ENCODE data around the gene LCE3E.
"Not testable (repeated sequence)": the region's sequence is repeated elsewhere in the genome, so short reads cannot be mapped to it uniquely, and the experiment has no call there.

Gene LCE3E

GRCh38 chr1:152566681-152567080, at the start of gene LCE3E:
LCE3E (minus strand) TSS chr1:152566780; CDS start chr1:152566208, 572 bp downstream.
- H3K4me1 ChIP-seq (ENCODE audit: insufficient read depth, low read length), result no peaks in the 10 kb centered on the region
- H3K36me3 ChIP-seq (ENCODE audit: insufficient read depth, low read length), result no peaks in the 10 kb centered on the region
- H2AFZ ChIP-seq (ENCODE audit: low read depth, low read length), result no peak within 1 kb of the TSS
- H3K4me3 ChIP-seq (ENCODE audit: low read length), result no peak within 1 kb of the TSS
- H3K9me3 ChIP-seq (ENCODE audit: low read length), result no peaks in the 10 kb centered on the region
- no peaks in the 10 kb centered on the region for H3K27me3 ChIP-seq (ENCODE audit: insufficient read depth, low read length)

- Histone ChIP-seq H3K4me3 (ENCODE audit: low read length) (no peak within 1 kb of the TSS), H3K4me1 (ENCODE audit: insufficient read depth, low read length) (no peaks in the 10 kb centered on the region), H3K36me3 (ENCODE audit: insufficient read depth, low read length) (no peaks in the 10 kb centered on the region), H3K9me3 (ENCODE audit: low read length) (no peaks in the 10 kb centered on the region), H3K27me3 (ENCODE audit: insufficient read depth, low read length) (no peaks in the 10 kb centered on the region), H2AFZ (ENCODE audit: low read depth, low read length) (no peak within 1 kb of the TSS)
These were observed 46.9 kb upstream of the LCE3E start, which contains the start of gene LCE3B for GRCh38 chr1:152613511-152613910. LCE3B (plus strand) TSS chr1:152613811; CDS start chr1:152613811, 0 bp downstream.

GRCh38 chr1:152599934-152600333, 33.4 kb upstream of the LCE3E start, which contains the start of gene LCE3C:
LCE3C (plus strand) TSS chr1:152600234; CDS start chr1:152600732, 498 bp downstream.
- Histone ChIP-seq H3K36me3 (ENCODE audit: insufficient read depth, low read length) (no peaks in the 10 kb centered on the region), H2AFZ (ENCODE audit: low read depth, low read length) (no peak within 1 kb of the TSS), H3K4me1 (ENCODE audit: insufficient read depth, low read length) (no peaks in the 10 kb centered on the region), H3K9me3 (ENCODE audit: low read length) (no peaks in the 10 kb centered on the region), H3K4me3 (ENCODE audit: low read length) (no peak within 1 kb of the TSS), H3K27me3 (ENCODE audit: insufficient read depth, low read length) (no peaks in the 10 kb centered on the region)

- Histone ChIP-seq H3K9me3 (ENCODE audit: low read length) (no peaks in the 10 kb centered on the region), H3K4me1 (ENCODE audit: insufficient read depth, low read length) (no peaks in the 10 kb centered on the region), H3K27me3 (ENCODE audit: insufficient read depth, low read length) (no peaks in the 10 kb centered on the region), H2AFZ (ENCODE audit: low read depth, low read length) (no peak overlapping the region), H3K4me3 (ENCODE audit: low read length) (no peak overlapping the region), H3K36me3 (ENCODE audit: insufficient read depth, low read length) (no peaks in the 10 kb centered on the region)
These were observed 30.4 kb upstream of the LCE3E start for GRCh38 chr1:152596986-152597385.

- no peak overlapping the region for H3K4me3 ChIP-seq (ENCODE audit: low read length)
- no peak overlapping the region for H2AFZ ChIP-seq (ENCODE audit: low read depth, low read length)
- no peaks in the 10 kb centered on the region for H3K27me3 ChIP-seq (ENCODE audit: insufficient read depth, low read length)
- no peaks in the 10 kb centered on the region for H3K9me3 ChIP-seq (ENCODE audit: low read length)
- no peaks in the 10 kb centered on the region for H3K36me3 ChIP-seq (ENCODE audit: insufficient read depth, low read length)
- no peaks in the 10 kb centered on the region for H3K4me1 ChIP-seq (ENCODE audit: insufficient read depth, low read length)
These were observed 19.0 kb upstream of the LCE3E start for GRCh38 chr1:152585586-152585985.

- Histone ChIP-seq H3K36me3 (ENCODE audit: insufficient read depth, low read length) (no peaks in the 10 kb centered on the region), H3K9me3 (ENCODE audit: low read length) (no peaks in the 10 kb centered on the region), H3K27me3 (ENCODE audit: insufficient read depth, low read length) (no peaks in the 10 kb centered on the region), H3K4me3 (ENCODE audit: low read length) (no peak overlapping the region), H3K4me1 (ENCODE audit: insufficient read depth, low read length) (no peaks in the 10 kb centered on the region), H2AFZ (ENCODE audit: low read depth, low read length) (no peak overlapping the region)
These were observed 16.1 kb upstream of the LCE3E start for GRCh38 chr1:152582647-152583046.

- no peak within 1 kb of the TSS for H2AFZ ChIP-seq (ENCODE audit: low read depth, low read length)
- H3K9me3 ChIP-seq (ENCODE audit: low read length), result no peaks in the 10 kb centered on the region
- no peaks in the 10 kb centered on the region for H3K27me3 ChIP-seq (ENCODE audit: insufficient read depth, low read length)
- no peak within 1 kb of the TSS for H3K4me3 ChIP-seq (ENCODE audit: low read length)
- no peaks in the 10 kb centered on the region for H3K36me3 ChIP-seq (ENCODE audit: insufficient read depth, low read length)
- no peaks in the 10 kb centered on the region for H3K4me1 ChIP-seq (ENCODE audit: insufficient read depth, low read length)
These were observed 13.9 kb upstream of the LCE3E start, which contains the start of gene LCE3D for GRCh38 chr1:152580433-152580832. LCE3D (minus strand) TSS chr1:152580516; CDS start chr1:152579936, 580 bp downstream.

- H3K27me3 ChIP-seq (ENCODE audit: insufficient read depth, low read length); H3K9me3 ChIP-seq (ENCODE audit: low read length); H3K4me3 ChIP-seq (ENCODE audit: low read length); H3K36me3 ChIP-seq (ENCODE audit: insufficient read depth, low read length); H2AFZ ChIP-seq (ENCODE audit: low read depth, low read length); H3K4me1 ChIP-seq (ENCODE audit: insufficient read depth, low read length): not testable (repeated sequence)
These were observed 12.9 kb upstream of the LCE3E start for GRCh38 chr1:152579526-152579925.

GRCh38 chr1:152577168-152577567, 10.6 kb upstream of the LCE3E start:
- Histone ChIP-seq H2AFZ (ENCODE audit: low read depth, low read length) (no peak overlapping the region), H3K9me3 (ENCODE audit: low read length) (no peaks in the 10 kb centered on the region), H3K36me3 (ENCODE audit: insufficient read depth, low read length) (no peaks in the 10 kb centered on the region), H3K4me1 (ENCODE audit: insufficient read depth, low read length) (no peaks in the 10 kb centered on the region), H3K4me3 (ENCODE audit: low read length) (no peak overlapping the region), H3K27me3 (ENCODE audit: insufficient read depth, low read length) (no peaks in the 10 kb centered on the region)

GRCh38 chr1:152565535-152566215, 905 bp downstream of the LCE3E start:
- Histone ChIP-seq H3K9me3 (ENCODE audit: low read length) (no peaks in the 10 kb centered on the region), H3K36me3 (ENCODE audit: insufficient read depth, low read length) (no peaks in the 10 kb centered on the region), H3K4me3 (ENCODE audit: low read length) (no peak overlapping the region), H3K27me3 (ENCODE audit: insufficient read depth, low read length) (no peaks in the 10 kb centered on the region), H3K4me1 (ENCODE audit: insufficient read depth, low read length) (no peaks in the 10 kb centered on the region), H2AFZ (ENCODE audit: low read depth, low read length) (no peak overlapping the region)

- H3K9me3 ChIP-seq (ENCODE audit: low read length), result no peaks in the 10 kb centered on the region
- no peaks in the 10 kb centered on the region for H3K4me1 ChIP-seq (ENCODE audit: insufficient read depth, low read length)
- H2AFZ ChIP-seq (ENCODE audit: low read depth, low read length), result no peak overlapping the region
- no peaks in the 10 kb centered on the region for H3K36me3 ChIP-seq (ENCODE audit: insufficient read depth, low read length)
- no peaks in the 10 kb centered on the region for H3K27me3 ChIP-seq (ENCODE audit: insufficient read depth, low read length)
- H3K4me3 ChIP-seq (ENCODE audit: low read length), result no peak overlapping the region
These were observed 1.5 kb downstream of the LCE3E start for GRCh38 chr1:152565115-152565514.

- H2AFZ ChIP-seq (ENCODE audit: low read depth, low read length); H3K4me3 ChIP-seq (ENCODE audit: low read length); H3K4me1 ChIP-seq (ENCODE audit: insufficient read depth, low read length); H3K27me3 ChIP-seq (ENCODE audit: insufficient read depth, low read length); H3K36me3 ChIP-seq (ENCODE audit: insufficient read depth, low read length); H3K9me3 ChIP-seq (ENCODE audit: low read length): not testable (repeated sequence)
These were observed 18.2 kb downstream of the LCE3E start for GRCh38 chr1:152548358-152548757.

GRCh38 chr1:152546704-152547103, 19.9 kb downstream of the LCE3E start:
- Histone ChIP-seq H2AFZ (ENCODE audit: low read depth, low read length) (no peak overlapping the region), H3K9me3 (ENCODE audit: low read length) (no peaks in the 10 kb centered on the region), H3K36me3 (ENCODE audit: insufficient read depth, low read length) (no peaks in the 10 kb centered on the region), H3K27me3 (ENCODE audit: insufficient read depth, low read length) (no peaks in the 10 kb centered on the region), H3K4me1 (ENCODE audit: insufficient read depth, low read length) (no peaks in the 10 kb centered on the region), H3K4me3 (ENCODE audit: low read length) (no peak overlapping the region)

- Histone ChIP-seq H3K4me3 (ENCODE audit: low read length) (no peak overlapping the region), H3K4me1 (ENCODE audit: insufficient read depth, low read length) (no peaks in the 10 kb centered on the region), H3K36me3 (ENCODE audit: insufficient read depth, low read length) (no peaks in the 10 kb centered on the region), H2AFZ (ENCODE audit: low read depth, low read length) (no peak overlapping the region), H3K9me3 (ENCODE audit: low read length) (no peaks in the 10 kb centered on the region), H3K27me3 (ENCODE audit: insufficient read depth, low read length) (no peaks in the 10 kb centered on the region)
These were observed 22.8 kb downstream of the LCE3E start for GRCh38 chr1:152543820-152544219.

All from neuron (in vitro differentiated cells).